Activated gamma-delta T cell (primary cell): Measurements from ENCODE around the gene DCLRE1C.
"Not testable (repeated sequence)": the region's sequence is repeated elsewhere in the genome, so short reads cannot be mapped to it uniquely, and the experiment has no call there.

Experiments
- DNase-seq: peaks from one replicate; lab custom pipeline; 2025; lab: John Stamatoyannopoulos, UW

The DCLRE1C gene

GRCh38 chr10:14880229-14880628, 73.7 kb downstream of the DCLRE1C start:
- DNase-seq: no peak

- no peak for DNase-seq
Measured at GRCh38 chr10:14879928-14880193, 74.0 kb downstream of the DCLRE1C start.

- DNase-seq: peak; percentile 31
Measured at GRCh38 chr10:14879124-14879927, 74.6 kb downstream of the DCLRE1C start.

GRCh38 chr10:14878266-14879123, 75.4 kb downstream of the DCLRE1C start, which contains the start of gene SUV39H2:
Gene SUV39H2, plus strand, starts transcription at chr10:14878866. Its CDS starts 23 bp downstream, at chr10:14878889.
- DNase-seq: peak; percentile 93

GRCh38 chr10:14876764-14877163, 77.1 kb downstream of the DCLRE1C start:
- DNase-seq: no peak

GRCh38 chr10:14875941-14876340, 78.0 kb downstream of the DCLRE1C start:
- no peak for DNase-seq

- DNase-seq: no peak
Measured at GRCh38 chr10:14873090-14873760, 80.7 kb downstream of the DCLRE1C start.

GRCh38 chr10:14864871-14865270, 89.0 kb downstream of the DCLRE1C start:
- not testable (repeated sequence) for DNase-seq

- not testable (repeated sequence) for DNase-seq
Measured at GRCh38 chr10:14864466-14864865, 89.4 kb downstream of the DCLRE1C start.

GRCh38 chr10:14860791-14861190, 93.1 kb downstream of the DCLRE1C start:
- no peak for DNase-seq

GRCh38 chr10:14859775-14860174, 94.1 kb downstream of the DCLRE1C start:
- no peak for DNase-seq

- no peak for DNase-seq
Measured at GRCh38 chr10:14859043-14859442, 94.9 kb downstream of the DCLRE1C start.

GRCh38 chr10:14858338-14858960, 95.4 kb downstream of the DCLRE1C start:
- no peak for DNase-seq

GRCh38 chr10:14855453-14855852, 98.4 kb downstream of the DCLRE1C start:
- DNase-seq: no peak

- no peak for DNase-seq
Measured at GRCh38 chr10:14852236-14852635, 101.7 kb downstream of the DCLRE1C start.
